NCI-H2081 treated with DMSO at 0.1 percent for 48 hours (cell line): ENCODE data around the gene NAA60.
"Not testable (repeated sequence)": the region's sequence is repeated elsewhere in the genome, so short reads cannot be mapped to it uniquely, and the experiment has no call there.

Experiments
- DNase-seq: peaks from one replicate; lab custom pipeline; 2025; lab: John Stamatoyannopoulos, UW

NAA60 gene

GRCh38 chr16:3484318-3485096, 41.0 kb downstream of the NAA60 start:
- no peak for DNase-seq

- no peak for DNase-seq
Observed at GRCh38 chr16:3485097-3485745, 41.7 kb downstream of the NAA60 start.

- no peak for DNase-seq
Observed at GRCh38 chr16:3485821-3486505, 42.5 kb downstream of the NAA60 start.

- no peak for DNase-seq
Observed at GRCh38 chr16:3486506-3487215, 43.2 kb downstream of the NAA60 start.

GRCh38 chr16:3487521-3488410, 44.3 kb downstream of the NAA60 start:
- no peak for DNase-seq

GRCh38 chr16:3488801-3489200, 45.3 kb downstream of the NAA60 start:
- no peak for DNase-seq

- no peak for DNase-seq
Observed at GRCh38 chr16:3490911-3491629, 47.6 kb downstream of the NAA60 start.

GRCh38 chr16:3492356-3492755, 48.9 kb downstream of the NAA60 start:
- no peak for DNase-seq

- DNase-seq = no peak
Observed at GRCh38 chr16:3494386-3494973, 51.0 kb downstream of the NAA60 start.

GRCh38 chr16:3495176-3495575, 51.7 kb downstream of the NAA60 start, which contains the start of gene C16orf90:
TSS of gene C16orf90 (minus strand) at chr16:3495489. CDS start at chr16:3495421, 68 bp downstream.
- no peak for DNase-seq

- DNase-seq = no peak
Observed at GRCh38 chr16:3496386-3496785, 52.9 kb downstream of the NAA60 start.

GRCh38 chr16:3497771-3498170, 54.3 kb downstream of the NAA60 start:
- no peak for DNase-seq

GRCh38 chr16:3498988-3499387, 55.5 kb downstream of the NAA60 start:
- no peak for DNase-seq

GRCh38 chr16:3501412-3501761, 57.9 kb downstream of the NAA60 start:
- not testable (repeated sequence) for DNase-seq

GRCh38 chr16:3501783-3502400, 58.4 kb downstream of the NAA60 start:
- no peak for DNase-seq

- DNase-seq = no peak
Observed at GRCh38 chr16:3503523-3503922, 60.0 kb downstream of the NAA60 start.

- DNase-seq = no peak
Observed at GRCh38 chr16:3508736-3509135, 65.3 kb downstream of the NAA60 start.

- DNase-seq = no peak
Observed at GRCh38 chr16:3509470-3509928, 66.0 kb downstream of the NAA60 start.

GRCh38 chr16:3510416-3510815, 66.9 kb downstream of the NAA60 start:
- DNase-seq = no peak
